HG03280 (cell line): ENCODE measurements around the gene GJC1.

Experiments
- ATAC-seq: cut with Tn5 transposase; IDR thresholded peaks from one replicate; pipeline ENCODE4 v1.9.1; 2021; ENCODE audit warnings: mild to moderate bottlenecking, moderate library complexity; ENCODE audit not compliant: unreplicated experiment

Gene GJC1

DNA sequence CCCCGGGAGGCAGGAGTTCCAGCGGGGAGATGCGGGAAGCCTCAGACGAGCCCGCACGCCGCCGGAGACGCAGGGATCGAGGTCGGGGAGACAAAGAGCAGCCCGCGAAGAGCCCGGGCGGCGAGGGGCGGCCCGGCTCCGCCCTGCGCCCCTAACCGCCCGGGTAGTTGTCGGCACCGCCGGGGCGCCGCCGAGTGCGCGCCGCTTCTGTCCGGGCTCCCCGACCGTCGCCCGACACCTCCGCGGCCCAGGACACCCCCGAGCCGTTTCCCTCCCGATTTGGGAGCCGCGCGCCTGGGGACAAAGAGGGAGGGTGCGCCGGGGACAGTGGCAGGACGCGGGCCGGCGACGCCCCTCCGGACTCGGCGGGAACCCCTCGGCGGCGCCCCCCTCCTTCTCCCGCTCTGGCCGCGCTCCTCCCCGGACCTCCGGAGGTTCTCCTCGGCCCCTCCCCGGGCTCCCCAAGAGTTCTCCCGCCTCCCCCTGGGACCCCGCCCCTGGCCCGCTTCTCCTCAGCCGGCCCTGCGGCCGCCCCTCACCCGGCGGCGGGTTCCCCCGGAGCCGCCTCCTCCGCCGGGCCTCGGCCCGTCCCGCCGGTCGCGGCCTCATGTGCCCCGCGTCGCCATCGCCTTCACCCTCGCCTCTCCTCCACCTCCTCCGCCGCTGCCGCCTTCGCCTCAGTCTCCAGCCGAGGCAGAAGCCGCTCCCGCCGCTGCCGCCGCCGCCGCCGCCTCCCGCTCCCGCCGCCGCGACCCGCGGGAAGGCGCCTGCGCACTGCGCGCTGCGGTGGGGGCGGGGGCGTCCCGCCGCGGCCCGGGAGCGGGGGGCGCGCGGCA, at the start of gene GJC1:
Gene GJC1, minus strand, starts transcription at position 765 of the 836 bp plus-strand sequence. CDS start 24,470 bp downstream, outside the sequence.
- no peak for ATAC-seq

DNA sequence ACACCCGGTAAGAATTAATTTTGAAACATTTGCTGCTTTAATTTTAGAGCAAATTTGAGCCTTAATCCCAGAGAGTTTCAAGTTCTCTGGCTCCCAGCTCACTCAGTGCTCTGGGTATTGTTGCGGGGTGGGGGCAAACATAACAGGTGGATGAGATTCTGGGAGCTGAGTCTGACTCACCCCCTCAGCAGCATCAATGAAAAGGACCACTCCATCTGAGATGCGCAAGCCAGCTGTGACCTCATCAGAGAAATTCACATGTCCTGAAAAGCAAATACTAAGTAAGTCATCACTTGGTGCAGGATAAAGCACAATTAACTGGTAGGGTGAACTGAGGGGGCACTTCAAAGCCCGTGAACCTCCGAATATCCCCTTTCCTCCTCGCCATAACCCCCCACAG, 49.3 kb upstream of the GJC1 start:
- no peak for ATAC-seq

DNA sequence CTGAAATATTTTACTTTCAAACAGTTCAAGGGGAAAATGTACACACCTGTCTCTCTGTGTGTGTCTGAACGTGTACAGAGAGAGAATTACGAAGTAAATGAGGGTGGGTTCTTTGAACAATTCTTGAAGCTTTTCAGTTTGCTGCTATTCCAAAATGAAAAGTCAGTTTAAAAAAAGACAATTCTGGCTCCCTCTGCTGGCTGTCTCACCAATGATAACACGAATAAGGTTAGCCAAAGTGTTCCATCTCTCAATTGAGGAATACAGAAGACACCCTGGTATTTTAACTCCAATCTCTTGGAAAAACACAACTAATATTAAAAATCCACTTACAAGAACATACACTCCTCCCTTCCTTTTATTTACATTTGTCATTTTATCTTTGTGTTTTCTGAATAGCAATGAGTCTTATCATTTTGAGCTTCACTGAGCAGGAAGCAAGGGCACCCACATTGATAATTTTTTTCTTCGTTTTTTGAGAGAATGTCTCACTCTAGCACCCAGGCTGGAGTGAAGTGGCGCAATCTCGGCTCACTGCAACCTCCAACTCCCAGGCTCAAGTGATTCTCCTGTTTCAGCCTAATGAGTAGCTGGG, 48.6 kb upstream of the GJC1 start:
- no peak for ATAC-seq

DNA sequence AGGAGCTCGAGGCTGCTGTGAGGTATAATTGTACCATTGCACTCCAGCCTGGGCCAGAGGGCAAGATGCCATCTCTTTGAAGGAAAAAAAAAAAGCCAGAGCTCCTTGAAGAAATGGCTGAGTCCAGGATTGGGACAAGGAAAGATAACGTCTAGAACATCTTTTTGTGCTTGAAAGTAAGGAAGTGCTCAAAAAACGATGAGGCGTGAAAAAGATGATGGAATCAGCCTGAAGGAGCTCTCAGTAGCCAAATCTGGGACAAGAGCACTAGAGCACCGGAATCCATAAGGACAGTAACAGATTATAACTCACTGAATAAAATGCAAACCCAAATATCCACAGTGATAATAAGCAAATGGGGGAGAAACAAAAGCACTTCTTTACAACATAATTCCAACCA, 47.0 kb upstream of the GJC1 start:
- no peak for ATAC-seq

DNA sequence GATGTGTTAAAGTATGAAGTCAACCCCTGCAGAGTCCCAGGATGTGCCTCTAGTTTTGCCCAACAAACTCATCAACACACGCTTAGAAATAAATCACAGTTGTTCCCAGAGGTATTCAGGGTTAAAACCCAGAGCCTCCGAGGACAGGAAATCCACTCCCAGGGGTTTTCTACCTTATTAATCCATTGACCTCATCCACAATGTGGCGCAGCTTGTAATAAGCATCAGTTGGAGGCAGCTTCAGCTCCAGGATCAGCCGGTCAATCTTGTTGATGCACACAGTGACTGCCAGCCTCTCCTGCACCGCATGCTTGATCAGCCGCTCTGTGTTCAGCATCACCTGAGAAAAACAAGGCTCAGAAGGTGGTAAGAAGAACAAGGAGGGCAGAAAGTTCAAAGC, 45.7 kb upstream of the GJC1 start:
- no peak for ATAC-seq

DNA sequence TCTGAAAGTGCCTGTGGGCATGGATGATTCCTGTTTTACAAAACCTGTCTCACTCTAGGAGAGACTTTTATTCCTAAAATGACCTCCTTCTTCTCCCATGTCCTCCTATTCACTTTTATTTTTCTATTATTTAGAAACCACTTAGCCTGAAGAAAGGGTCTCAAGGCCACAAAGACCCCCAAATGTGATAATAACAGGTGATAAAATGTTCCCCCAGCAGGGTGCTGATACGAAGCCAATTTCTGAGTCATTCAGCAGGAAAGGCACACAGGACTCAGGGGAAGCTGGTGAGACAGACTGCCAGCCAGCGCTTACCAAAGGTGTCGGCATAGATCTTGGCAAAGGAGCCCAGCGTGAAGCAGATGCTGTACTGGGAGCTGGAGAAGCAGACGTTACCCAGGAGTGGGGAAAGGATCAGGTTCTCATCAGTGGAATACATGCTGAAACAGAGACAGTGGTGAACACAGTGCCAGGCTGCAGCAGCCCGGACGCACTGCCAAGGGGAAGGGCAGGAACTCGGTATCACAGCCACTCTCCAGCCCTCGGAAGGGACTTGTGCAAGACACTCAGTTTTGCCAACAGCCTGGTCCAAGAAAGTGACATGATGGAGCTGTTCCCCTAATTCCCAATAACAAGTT, 42.2 kb upstream of the GJC1 start:
- no peak for ATAC-seq

DNA sequence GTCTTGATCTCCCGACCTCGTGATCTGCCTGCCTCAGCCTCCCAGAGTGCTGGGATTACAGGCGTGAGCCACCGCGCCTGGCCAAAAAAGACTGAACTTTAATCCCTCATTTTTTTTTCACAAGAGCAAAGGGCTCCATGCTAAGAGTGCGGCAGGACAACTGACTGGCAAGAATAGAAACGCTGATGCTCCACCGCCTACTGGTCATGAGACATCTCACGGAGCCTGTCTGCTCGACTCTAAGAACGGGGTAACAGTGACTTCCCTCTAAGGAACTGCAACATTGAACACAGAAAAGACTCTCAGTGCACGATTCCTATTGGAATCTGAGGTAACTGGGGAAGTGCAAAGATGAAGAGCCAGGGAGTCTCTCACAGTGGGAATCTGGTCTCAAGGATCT, 41.5 kb upstream of the GJC1 start:
- no peak for ATAC-seq

DNA sequence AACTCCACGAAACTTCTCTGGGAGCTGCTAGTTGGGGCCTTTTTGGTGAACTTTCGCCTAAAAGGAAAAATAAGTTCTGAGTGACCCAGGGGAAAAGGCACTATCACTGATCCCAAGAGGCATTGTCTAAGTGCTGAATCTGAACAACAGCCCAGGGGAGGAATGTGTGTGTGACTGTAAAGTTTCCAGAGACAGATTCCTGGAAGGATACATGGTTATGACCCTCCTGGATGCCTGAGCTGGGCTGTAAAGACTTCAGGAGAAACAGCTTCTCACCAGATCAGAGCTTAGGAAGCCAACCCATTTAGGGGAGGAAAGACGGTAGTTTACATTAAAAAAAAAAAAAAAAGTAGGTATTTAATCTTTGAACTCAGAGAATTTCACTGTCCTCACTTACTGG, 37.8 kb upstream of the GJC1 start:
- no peak for ATAC-seq

DNA sequence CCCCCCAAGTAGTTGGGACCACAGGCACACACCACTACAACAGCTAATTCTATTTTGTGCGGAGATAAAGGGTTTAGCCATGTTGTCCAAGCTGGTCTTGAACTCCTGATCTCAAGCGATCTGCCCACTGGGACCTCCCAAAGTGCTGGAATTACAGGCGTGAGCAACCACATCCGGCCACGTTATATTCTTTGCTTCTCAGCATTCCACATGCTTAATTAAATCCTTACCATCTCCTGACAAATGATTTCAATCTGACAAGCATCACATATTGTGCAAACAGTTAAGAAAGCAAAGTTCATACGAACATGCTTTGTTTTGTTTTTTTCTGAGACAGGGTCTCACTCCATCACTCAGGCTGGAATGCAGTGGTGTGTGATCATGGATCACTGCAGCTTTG, 35.8 kb upstream of the GJC1 start:
- ATAC-seq = no peak

DNA sequence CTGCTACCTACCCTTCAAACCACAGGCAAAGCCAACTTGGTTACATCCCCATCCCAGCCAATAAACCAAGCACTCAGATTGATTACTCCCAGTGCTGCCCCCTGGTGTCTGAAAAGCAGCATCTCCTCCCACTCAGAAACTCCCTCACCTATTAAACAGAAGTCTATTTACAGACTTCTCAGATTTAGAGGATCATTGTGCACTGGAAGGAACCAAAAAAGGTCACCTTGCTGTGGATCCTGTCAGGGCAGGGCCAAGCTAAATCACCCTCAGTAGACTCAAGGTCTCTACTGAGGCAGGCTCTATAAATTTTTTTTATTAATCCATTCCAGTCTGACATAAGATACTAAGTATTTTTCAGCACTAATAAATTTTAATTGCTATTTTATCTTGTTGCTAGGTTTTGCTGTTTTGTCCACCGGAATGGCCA, 35.2 kb upstream of the GJC1 start:
- no peak for ATAC-seq

DNA sequence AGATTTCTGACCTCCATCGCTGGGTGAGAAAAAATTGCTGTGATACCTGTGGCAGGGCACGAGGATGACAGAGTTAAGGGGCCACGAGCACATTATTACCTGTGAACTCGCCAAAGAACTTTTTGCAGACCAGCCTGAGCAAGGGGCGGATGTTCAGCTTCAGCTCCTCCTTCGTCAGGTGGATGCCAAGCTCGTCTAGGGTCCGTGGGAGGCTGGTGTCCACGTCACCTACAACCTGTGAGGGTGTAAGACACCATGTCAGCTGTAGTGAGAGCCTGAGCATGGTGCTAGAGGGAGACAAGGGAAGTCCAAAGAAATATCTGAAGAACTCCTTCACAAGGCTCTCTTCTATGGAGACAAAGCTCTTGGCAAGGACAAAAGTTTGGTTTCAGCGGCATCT, 34.7 kb upstream of the GJC1 start:
- no peak for ATAC-seq

DNA sequence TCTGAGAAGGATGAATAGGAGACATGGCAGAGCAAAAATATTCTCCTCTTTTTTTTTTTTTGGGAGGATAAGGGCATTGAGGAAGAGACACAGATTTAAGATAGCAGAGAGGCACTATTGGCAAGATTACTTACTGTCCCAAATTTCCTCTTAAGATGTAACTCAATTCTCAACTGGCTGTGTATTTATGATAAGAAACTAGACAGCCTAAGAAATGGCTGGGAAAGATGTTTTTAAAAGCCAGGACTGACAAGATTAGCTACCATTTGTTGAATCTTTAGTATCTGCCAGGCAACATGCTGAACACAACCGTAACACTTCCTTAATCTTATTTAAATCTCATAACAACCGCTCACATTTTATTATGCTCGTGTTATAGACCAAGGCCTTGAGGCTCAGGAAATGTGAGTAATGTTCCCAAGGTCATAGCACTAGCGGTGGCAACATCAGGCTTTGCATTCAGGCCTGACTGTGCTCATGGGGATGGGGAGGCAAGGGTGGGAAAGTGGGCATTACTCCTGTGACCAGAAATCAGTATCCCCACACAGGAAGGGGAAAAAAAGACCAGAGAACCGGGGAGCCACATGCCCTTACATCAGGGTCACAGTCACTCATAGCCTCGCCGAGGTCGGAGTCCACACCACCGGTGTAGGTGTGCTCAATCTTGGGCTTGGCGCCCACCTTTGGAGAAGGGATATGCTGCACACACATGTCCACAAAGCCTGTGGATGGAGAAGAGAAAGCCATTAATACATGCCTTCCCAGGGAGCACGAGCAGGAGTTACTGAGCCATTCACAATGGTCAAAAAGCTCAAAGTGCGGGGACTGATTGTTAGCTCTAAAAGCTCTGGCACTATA, 33.2 kb upstream of the GJC1 start:
- no peak for ATAC-seq

DNA sequence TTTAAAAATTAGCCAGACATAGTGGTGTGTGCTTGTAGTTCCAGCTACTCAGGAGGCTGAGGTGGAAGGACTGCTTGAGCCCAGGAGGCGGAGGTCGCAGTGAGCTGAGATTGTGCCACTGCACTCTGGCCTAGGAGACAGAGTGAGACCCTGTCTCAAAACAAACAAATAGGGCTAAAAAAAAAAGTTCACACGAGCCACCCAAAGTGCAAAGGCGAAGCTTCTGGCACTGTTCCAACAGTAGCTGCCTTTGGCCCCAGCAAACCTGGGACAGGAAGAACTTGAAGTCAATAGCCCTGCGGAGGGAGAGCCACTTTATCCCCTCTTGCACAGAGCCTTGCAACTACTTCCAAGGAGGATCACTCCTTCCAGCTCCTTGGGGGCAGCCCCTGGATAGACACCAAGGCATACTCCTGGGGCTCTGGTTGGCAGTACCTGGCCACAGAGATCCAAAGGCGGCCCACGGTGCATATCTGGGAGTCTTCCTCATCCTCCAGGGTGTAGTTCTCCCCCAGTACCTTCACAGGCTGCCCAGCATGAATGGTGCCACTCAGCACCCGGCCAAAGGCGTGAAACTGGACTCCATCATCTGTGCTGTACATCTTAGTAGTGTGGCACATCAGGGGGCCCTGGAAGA, 32.3 kb upstream of the GJC1 start:
- ATAC-seq = no peak

DNA sequence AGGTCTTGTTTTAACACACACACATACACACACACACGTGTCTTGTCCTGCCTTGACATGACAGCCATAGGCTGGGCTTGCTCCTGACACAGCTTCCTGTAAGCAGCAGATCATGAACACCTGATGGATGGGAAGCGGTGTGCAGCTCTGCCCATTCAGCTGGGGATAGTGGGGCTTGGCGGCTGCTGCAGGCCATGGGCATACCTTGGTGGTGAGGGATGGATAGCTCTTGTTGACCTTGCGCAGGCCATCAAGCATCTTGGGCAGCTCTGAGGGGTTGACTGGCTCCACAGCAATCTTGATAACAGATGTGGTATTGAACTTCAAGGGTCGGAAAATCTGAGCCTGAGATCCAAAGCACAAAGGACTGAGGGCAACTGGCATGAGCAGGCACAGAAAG, 29.6 kb upstream of the GJC1 start:
- ATAC-seq = no peak

DNA sequence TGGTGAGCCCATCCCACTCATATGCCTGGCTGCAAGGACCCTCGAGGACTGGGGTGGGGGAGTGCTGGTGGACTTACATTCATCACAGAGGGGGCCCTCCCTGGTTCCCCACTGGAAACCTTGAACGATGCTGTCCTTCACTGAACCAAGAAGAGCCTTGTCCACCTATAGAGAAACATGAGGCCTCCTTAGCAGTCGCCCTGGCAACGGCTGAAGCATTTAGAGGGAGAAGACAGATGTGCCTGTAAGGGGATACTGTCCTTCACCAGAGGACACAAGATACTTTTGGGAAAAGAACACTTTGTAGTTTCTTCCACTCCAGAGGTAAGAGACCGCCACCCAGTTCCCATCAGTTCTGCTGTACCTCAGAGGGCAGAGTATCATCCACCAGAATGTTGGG, 24.1 kb upstream of the GJC1 start:
- ATAC-seq = no peak

DNA sequence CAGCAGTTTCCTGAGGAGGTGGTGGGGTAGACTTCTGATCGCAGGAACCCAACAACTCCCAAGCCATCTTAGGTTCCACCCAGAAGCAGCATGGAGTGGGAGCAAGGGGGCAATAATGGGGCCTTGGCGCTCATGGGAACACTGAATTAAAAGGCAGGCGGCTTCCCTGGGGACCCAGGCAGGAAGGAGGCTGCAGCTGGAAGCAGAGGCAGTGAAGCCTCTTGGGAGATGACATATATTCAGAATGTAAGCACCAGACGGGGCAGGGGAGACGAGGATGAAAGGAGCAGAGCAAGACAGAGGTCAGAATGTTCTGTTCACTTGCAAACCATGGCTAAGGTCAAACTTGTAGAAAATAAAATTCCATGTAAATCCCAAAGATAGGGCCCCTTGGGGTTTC, 20.5 kb upstream of the GJC1 start:
- ATAC-seq = no peak

DNA sequence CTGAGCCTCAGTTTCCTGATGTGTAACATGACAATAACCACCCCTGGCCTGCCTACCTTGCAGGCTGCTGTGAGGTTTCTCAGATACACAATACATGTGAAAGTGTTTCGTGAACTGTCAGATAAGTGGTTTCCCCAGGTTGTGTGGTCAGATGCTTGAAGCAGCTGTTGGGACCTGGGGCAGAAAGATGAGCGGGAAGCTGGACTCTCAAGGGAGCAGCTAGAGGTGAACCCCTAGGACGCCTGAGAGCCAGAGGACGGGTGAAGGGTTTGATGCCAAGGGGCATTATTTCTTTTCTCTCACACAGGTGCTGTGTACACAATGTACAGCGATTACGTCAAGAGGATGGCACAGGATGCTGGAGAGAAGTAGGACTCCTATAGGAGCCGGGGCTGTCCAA, 19.9 kb upstream of the GJC1 start:
- ATAC-seq = no peak

DNA sequence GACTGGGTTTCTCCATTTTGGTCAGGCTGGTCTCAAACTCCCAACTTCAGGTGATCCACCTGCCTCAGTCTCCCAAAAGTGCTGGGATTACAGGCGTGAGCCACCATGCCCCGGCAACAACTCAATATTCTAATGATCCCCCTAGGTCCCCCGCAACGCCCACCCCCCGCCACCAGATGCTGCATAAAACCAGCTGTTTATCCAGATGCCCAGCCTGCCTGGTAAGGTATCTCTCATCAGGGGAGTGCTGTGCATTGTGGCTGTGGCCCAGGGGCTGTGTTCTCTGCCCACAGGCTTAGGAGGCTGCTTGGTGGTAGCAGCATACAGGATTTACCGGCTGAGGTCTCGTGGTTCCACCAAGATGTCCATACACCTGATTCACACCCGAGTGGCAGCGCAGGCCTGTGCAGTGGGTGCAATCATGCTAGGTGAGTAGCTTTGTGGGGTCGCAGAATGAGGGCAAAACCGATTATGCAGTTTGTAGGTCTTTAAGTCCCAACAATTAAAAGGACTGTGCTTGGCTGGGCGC, 18.9 kb upstream of the GJC1 start:
- no peak for ATAC-seq

DNA sequence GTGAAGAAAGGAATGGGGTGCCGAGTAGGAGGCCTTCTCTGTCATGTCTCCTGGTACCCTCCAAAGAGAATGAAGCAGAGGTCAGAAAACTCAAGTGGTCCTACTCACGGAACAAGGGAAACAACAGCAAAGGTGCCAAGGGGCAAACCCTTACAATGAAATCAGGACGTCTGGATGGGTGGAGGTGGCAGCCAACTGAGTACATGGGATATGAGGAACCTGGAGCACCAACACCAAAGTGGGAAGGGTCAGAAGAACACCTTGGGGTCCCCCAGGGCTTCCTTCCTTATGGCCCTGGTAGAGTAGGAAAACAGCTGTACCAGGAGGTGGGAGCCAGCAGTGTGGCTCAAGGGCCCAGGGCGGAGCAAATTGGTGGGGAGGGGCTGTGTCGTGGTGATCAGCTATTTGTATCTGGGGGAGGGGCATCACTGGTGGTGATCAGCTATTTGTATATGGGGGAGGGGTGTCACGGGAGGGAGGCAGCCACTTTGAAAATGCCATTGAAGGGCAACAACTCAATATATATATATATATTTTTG, 18.2 kb upstream of the GJC1 start:
- ATAC-seq = no peak

DNA sequence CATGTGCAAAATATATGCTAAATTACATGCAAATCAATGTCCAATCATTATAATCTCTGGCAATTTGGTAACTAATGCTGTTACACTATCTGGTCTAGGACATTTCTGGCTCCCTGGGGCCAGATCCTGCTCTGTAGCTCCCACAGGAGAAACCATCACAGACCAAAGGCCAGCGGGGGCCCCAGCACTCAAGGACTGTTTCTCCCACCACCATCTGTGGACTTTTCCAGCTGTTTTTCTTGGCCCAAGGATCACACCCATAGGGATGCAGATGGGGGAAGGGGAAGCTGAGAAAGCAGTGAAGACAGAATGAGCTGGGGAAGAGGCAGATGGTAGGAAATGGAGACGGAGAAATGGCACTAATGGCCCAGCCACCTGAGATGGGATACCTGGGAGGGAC, 17.5 kb upstream of the GJC1 start, which contains the start of gene HIGD1B:
Gene HIGD1B, plus strand, starts transcription at position 298 of the 400 bp plus-strand sequence. CDS start 270 bp downstream, outside the sequence.
- ATAC-seq = no peak
